CD4-positive, alpha-beta T cell treated with Interleukin-15 for 1 hour (primary cell): ENCODE data around the gene MAPKAP1.

Source experiments
- DNase-seq: peaks from one replicate; pipeline ENCODE4 v3.0.0-alpha.2; 2020

MAPKAP1 gene

DNA sequence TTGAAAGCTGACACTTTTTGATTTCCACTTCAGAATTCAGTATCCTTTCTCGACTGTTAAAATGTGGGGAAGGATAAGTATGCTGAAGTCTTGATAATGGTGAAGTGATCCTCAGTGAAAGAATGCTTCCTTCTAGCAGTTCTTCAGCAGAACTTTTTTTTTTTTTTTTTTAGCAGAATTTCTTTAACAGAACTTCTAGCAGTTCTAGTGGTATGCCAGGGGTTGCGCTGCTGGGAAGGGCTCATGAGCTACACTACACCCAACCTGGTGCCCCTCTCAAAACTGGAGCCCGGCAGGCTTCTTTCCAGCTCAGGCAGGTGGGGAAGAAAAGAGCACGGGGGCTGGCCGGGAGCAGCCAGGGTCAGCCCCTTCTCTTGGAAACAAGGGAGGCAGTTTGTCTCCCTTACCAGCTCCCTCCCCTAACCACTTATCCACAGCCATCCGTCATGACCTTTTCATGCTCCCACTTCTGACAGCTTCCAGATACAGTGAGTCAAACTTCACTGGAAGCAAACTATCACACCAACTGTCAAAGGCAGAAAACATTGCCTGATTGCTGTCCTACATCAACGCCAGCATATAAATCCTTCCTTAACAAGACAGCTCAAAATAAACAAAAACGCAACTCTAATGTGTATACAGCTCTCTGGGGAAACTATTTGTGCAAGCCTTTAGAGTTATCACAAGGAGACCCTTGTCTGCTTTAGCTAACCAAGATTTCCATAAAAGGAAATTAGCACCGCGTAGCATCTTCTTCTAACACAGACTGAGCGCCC, 233.9 kb downstream of the MAPKAP1 start:
- DNase-seq = no peak

GRCh38 chr9:125472562-125472925, 234.5 kb downstream of the MAPKAP1 start:
- DNase-seq = no peak

- no peak for DNase-seq
Observed at GRCh38 chr9:125470767-125471580, 236.0 kb downstream of the MAPKAP1 start.

- no peak for DNase-seq
Observed at GRCh38 chr9:125470189-125470588, 236.8 kb downstream of the MAPKAP1 start.

GRCh38 chr9:125468646-125469045, 238.4 kb downstream of the MAPKAP1 start:
- DNase-seq = no peak

DNA sequence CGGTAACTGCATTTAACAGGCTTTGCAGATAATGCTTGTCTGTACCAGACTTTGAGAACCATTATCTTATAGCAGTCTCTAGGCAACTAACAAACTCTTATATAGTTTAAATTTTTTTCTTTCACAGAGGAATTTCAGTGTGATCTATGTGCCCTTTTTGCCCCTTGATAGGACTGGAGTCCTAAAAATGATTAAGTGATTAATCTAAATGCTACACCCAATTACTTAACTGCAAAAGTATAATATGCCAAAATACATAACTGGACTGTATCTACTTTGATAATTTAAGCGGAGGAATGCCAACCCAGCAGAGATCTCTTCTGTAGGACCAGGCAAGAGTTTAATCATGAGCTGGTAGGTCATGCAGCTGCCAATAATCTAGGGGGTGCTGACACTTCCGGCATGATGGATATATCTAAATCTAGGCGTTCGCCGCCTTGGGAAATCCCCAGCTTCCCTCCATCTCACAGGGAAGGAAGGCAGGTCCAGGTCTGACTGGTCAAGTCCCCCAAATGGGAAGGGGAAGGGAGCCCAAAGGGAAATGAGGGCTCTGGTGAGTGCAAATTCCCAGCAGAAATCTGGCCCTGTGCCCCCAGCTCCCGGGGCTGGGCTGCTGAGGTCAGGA, 239.8 kb downstream of the MAPKAP1 start:
- no peak for DNase-seq

GRCh38 chr9:125466411-125466810, 240.6 kb downstream of the MAPKAP1 start:
- DNase-seq = no peak

- DNase-seq = no peak
Observed at GRCh38 chr9:125464591-125465385, 242.2 kb downstream of the MAPKAP1 start.

DNA sequence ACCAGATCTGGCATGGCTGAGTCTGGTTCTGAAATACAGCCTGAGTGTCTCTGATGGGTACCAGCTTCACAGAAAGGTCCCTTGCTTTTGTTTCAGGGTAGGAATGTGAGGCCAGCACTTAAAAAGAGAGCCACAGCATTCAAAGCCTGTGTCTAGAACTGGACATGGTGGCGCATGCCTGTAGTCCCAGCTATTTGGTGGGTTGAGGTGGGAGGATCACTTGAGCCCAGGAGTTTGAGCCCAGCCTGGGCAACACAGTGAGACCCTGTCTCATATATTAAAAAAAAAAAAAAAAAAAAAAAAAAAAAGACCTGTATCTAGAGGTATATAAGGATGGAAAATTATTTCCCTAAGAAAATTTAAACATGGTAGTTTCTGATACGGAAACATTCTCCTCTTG, 243.1 kb downstream of the MAPKAP1 start:
- no peak for DNase-seq

- DNase-seq = no peak
Observed at GRCh38 chr9:125462861-125463291, 244.1 kb downstream of the MAPKAP1 start.

DNA sequence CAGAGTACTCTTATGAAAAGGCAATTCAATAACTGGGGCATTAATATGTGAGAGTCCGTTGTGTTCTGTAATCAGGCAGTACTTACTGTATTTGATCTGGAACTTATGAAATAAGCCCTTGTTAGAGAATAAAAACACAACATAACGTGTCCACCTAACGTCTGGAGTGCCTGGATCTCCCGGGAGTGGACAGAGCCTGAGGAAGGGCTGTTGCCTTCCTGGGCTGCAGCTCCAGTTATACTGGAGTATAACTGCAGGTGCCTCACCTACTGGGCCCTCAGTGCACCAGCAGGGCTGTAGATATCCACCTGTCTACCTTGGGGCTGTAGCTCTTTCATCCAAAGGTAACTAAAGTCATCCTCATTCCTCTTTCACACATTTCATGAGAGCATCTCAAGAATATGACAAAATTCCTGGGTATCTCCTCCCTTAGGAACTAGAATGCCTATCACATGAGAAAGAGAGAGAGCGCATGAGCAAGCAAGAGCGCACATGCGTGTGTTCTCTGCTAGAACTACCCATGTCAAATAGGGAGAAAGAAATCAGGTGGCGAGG, 245.3 kb downstream of the MAPKAP1 start:
- no peak for DNase-seq

DNA sequence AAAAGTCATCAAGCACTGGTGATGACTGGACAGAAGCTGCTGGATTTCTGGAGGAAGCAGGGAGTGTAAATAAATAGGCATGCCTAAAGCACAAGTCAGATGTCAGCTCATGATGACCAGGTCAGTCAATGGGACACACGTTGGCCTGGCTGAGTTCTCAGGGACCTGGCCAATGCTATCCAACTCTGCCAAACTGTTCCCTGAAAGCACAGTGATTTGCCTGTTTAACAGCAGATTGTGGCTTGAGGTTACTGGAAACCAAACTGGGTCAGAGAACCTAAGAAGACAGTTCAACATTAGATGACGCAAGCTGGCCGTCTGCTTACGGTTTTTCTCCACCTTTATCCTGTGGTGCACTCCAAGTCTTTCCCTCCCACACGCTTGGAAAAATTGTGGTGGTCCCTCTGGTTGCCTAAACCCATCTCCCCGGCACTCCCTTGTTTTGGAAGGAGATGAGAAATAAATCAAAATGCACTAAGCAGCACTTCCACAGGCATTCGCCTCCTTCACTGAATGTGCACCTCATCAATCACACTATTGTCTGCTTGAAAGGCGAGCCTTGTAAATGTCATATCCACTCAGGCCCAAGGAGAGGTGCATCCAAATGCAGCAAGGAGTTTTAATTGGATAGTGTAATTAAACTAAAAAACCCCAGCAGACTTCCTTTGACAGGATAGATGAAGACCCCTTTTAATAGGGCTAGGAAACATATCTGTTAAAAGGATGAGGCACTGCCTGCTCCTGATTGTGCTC, 245.9 kb downstream of the MAPKAP1 start:
- DNase-seq = no peak

- no peak for DNase-seq
Observed at GRCh38 chr9:125460346-125460745, 246.7 kb downstream of the MAPKAP1 start.

DNA sequence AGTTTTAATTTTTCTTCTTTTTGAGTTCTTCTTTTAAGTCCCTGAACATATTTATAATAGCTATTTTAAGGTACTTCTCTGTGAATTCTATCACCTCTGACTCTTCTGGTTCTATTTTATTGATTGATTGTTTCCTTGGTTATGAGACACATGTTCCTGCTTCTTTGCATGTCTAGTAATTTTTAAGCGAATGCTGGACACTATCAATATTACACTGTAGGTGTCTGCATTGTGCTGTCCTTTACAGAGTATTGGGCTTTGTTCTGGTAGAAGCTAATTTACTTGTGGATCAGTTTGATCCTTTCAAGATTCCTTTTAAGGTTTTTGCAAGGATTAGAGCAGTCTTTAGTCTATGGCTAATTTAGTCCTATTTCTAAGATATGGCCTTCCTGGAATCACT, 249.7 kb downstream of the MAPKAP1 start:
- DNase-seq = no peak

DNA sequence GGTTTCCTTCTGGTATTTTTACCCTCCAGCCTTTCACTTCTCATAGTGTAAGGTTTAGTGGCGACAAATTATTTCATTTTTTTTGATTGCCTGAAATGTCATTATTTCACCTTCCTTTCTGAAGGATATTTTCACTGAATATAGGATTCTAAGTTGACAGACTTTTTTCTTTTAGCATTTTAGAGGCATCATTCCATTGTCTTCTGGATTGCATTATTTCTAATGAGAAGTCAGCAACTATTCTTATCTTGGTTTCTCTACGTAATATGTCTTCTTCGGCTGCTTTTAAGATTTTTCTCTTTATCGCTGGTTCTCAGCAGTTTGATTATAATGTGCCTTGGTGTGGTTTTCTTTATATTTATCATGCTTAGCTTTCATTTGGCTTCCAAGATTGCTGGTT, 251.1 kb downstream of the MAPKAP1 start:
- no peak for DNase-seq

GRCh38 chr9:125455132-125455531, 251.9 kb downstream of the MAPKAP1 start:
- no peak for DNase-seq

GRCh38 chr9:125447202-125447802, 259.7 kb downstream of the MAPKAP1 start:
- no peak for DNase-seq

DNA sequence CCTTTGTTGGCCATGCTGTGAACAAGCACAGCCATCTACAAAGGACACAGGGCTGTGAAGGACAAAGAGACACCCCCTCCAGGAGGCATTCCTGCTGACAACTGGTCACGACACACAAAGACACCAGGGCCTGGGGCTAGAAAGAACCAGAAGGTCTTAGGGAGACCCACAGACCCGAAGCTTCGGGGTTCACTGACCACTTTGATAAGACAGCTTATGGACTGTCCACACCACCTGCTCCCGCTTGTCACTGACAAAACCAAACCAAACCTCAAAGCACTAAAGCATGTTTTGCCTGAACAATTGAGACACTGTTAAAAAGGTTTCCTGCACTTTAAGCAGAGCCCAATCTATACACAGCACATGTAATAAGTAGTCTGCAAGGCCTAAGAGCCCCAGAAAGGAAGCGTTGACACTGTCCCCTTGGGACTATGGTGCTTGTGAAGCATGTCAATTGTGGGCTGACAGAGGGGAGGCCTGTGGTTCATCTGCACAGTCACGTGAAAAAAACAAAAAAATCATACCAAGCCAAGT, 260.4 kb downstream of the MAPKAP1 start:
- peak; percentile 74 for DNase-seq

DNA sequence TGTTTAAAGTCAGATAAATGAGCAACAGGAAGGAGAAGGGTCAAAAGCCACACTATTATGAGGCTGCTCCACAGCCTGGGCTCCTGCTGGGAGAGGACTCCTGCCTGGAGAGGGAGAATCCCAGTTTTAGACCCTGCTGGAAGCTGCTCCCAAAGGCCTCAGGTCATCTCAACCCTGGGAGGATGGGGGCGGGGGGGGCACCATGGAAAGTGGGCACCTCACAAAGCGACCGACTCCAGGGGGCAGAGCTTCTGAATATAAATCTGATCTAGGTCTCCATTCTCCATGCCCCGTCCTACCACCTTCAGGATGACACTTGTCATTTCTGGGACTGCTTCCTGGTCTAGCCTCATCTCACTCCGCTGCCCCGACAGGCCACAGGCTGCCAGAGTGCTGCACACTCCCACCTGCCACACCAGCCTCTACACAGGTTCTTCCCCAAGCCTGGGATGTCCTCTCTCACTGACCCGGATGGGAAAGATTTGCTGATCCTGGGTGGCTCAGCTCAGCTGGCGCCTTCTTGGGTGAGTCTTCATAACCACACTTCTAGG, 262.0 kb downstream of the MAPKAP1 start:
- DNase-seq = no peak

- no peak for DNase-seq
Observed at GRCh38 chr9:125444166-125444565, 262.8 kb downstream of the MAPKAP1 start.

GRCh38 chr9:125443367-125443766, 263.6 kb downstream of the MAPKAP1 start:
- DNase-seq = no peak
